ENCODE results near the gene ACOX2. TPM values are rescaled to one million over a fixed set of nuclear protein-coding genes. Genes with fewer than 3 reads are reported as not detected.

ACOX2 gene
- total and polyA plus RNA-seq, 2 donors (not counting 3 experiments of a cell fraction or from before 2014, with no cell fraction given), result 1.5 to 10.5 TPM

GRCh38 chr3:58496206-58496857 lies 40.7 kb downstream of the ACOX2 start:
- H3K27me3 ChIP-seq (ENCODE audit: control insufficient read depth in 2 of 2, insufficient read depth in 2 of 2, low read length in 2 of 2), result no peaks in the 10 kb centered on the region
- H3K9me3 ChIP-seq (replicated peaks; ENCODE audit: control insufficient read depth, insufficient read depth, low read length), result no peaks in the 10 kb centered on the region
- CTCF ChIA-PET, result no interaction called here
- no peak overlapping the region for H3K4me3 ChIP-seq (replicated peaks in 1 of 3; ENCODE audit: insufficient read depth in 1 of 3, low read depth in 1 of 3, low read length in 3 of 3)
- no peaks in the 10 kb centered on the region for H4K20me1 ChIP-seq (replicated peaks; ENCODE audit: control insufficient read depth, extremely low read depth, insufficient read depth, low read length)
- no peak for FAIRE-seq
- POLR2A ChIA-PET, result no interaction called here
- peaks cover 10% of the 10 kb centered on the region for H3K4me1 ChIP-seq (ENCODE audit: control insufficient read depth, extremely low read depth, insufficient read depth, low read length)
- no peak for TF ChIP-seq CTCF (IDR thresholded peaks at IDR 0.05; ENCODE audit: extremely low read depth in 1 of 2, insufficient read depth in 1 of 2, low read depth in 1 of 2, low read length in 2 of 2)
- TF ChIP-seq POLR2A (IDR thresholded peaks at IDR 0.05; ENCODE audit: low read depth, low read length), result no peak
- TF ChIP-seq EZH2 (IDR thresholded peaks at IDR 0.05; ENCODE audit: borderline replicate concordance, low read depth, low read length, severe bottlenecking), result no peak
- TF ChIP-seq POLR2AphosphoS5 (IDR thresholded peaks at IDR 0.05; ENCODE audit: insufficient read depth, low read depth, low read length), result no peak
- no peak for TF ChIP-seq MYC (IDR thresholded peaks at IDR 0.05; ENCODE audit: low read depth, low read length)
- no peak for TF ChIP-seq GATA2 (IDR thresholded peaks at IDR 0.05; ENCODE audit: insufficient read depth, insufficient read length, low read depth, low read length)
- TF ChIP-seq JUN (IDR thresholded peaks at IDR 0.05; ENCODE audit: borderline replicate concordance, insufficient read depth, insufficient read length, low read depth), result no peak
- no peak for TF ChIP-seq MAX (IDR thresholded peaks at IDR 0.05; ENCODE audit: insufficient read depth, insufficient read length)
- no peak for TF ChIP-seq FOS (IDR thresholded peaks at IDR 0.05; ENCODE audit: borderline replicate concordance, insufficient read depth, low read length)
- intact Hi-C loops (cut with micrococcal nuclease) (no loop called here), dilution Hi-C loops (cut with MboI; ENCODE audit: extremely low pct_ligation_motif_present, low sequenced_read_pairs) (no loop called here)
- H3K9me1 ChIP-seq (replicated peaks; ENCODE audit: control insufficient read depth, extremely low read depth, insufficient read depth, low read length), result no peaks in the 10 kb centered on the region
- H3K4me2 ChIP-seq (ENCODE audit: insufficient read depth, low read length), result no peak overlapping the region
- no peak for DNase-seq (ENCODE audit: low read depth, low spot score)
- H3K79me2 ChIP-seq (ENCODE audit: control insufficient read depth, insufficient read depth, low read length), result peaks cover 43% of the 10 kb centered on the region
- no peak overlapping the region for H3K9ac ChIP-seq (replicated peaks; ENCODE audit: extremely low read depth, insufficient read depth, low read length)
- BruUV-seq (replicated peaks), result no TSS peak
- no peaks in the 10 kb centered on the region for H3K36me3 ChIP-seq (ENCODE audit: control insufficient read depth in 2 of 2, extremely low read depth in 1 of 2, insufficient read depth in 2 of 2, low read length in 2 of 2)
- no peak overlapping the region for H3K27ac ChIP-seq (ENCODE audit: insufficient read depth, low read depth, low read length)
- no peak overlapping the region for H2AFZ ChIP-seq (ENCODE audit: low read depth, low read length)
